Testis (tissue), 3 donors: ENCODE data around the gene YOD1. TPM values are rescaled to one million over a fixed set of nuclear protein-coding genes. Genes with fewer than 3 reads are reported as not detected.

ENCODE experiments used
- DNase-seq: peaks from one replicate; pipeline ENCODE4 v3.0.0-alpha.2; 2019
- H3K27ac ChIP-seq, 2 donors: fragments of 200-600 bp; sonication (generic); one replicate each; pipeline ENCODE4 v1.5.1; 2019
- H3K27me3 ChIP-seq: fragments of 200-600 bp; sonication (generic); one replicate; pipeline ENCODE4 v1.5.1; 2019
- H3K36me3 ChIP-seq: fragments of 200-600 bp; sonication (generic); one replicate; pipeline ENCODE4 v1.5.1; 2017; ENCODE audit warnings: low read depth; ENCODE audit errors: missing control alignments
- H3K4me1 ChIP-seq: fragments of 200-600 bp; sonication (generic); one replicate; pipeline ENCODE4 v1.5.1; 2019
- H3K4me3 ChIP-seq, 2 donors: fragments of 200-600 bp; sonication (generic); one replicate each; pipeline ENCODE4 v1.5.1; 2017 to 2019
- H3K9me3 ChIP-seq: fragments of 200-600 bp; sonication (generic); one replicate; pipeline ENCODE4 v1.5.1; 2017
- POLR2A ChIP-seq: fragments of 450-650 bp; IDR thresholded peaks from one replicate; pipeline ENCODE4 v1.6.1; 2017; ENCODE audit warnings: antibody characterized with exemption, mild to moderate bottlenecking, moderate library complexity
- WGBS, 2 donors: methylation state at CpG; one replicate each; pipeline ENCODE4 v1.1.5; 2018; 5-methylcytosine and 5-hydroxymethylcytosine counted together
- intact Hi-C: fragments of 100-400 bp; cut with DNase I; formaldehyde crosslinking; loops from one replicate; pipeline ENCODE4 v1.15.1; 2023; ENCODE audit warnings: low total_unique reads
- polyA plus RNA-seq: library from polyadenylated mRNA; stranded (reverse); fragments of 350-450 nt; fragmentation: Illumina TruSeq; extraction: RNeasy Lipid Tissue Mini Kit (QIAGEN cat#74804); gene quantifications from one replicate; pipeline ENCODE4 v1.2.3, GENCODE V29; 2014; ENCODE audit warnings: low read depth, low replicate concordance; ENCODE audit not compliant: insufficient read depth
- total RNA-seq, 2 donors: library from RNA; depleted of rRNA; stranded (reverse); fragments of >200 nt; gene quantifications; one replicate each; pipeline ENCODE4 v1.2.3, GENCODE V29; 2016
- TF ChIP-seq, protein P1 (sequence below), 3 experiments: fragments of 450-650 bp in 2 of 3; fragments of 200-600 bp in 1 of 3; sonication (generic) in 1 of 3; IDR thresholded peaks; one replicate each; pipeline ENCODE4 v1.5.1; 2016 to 2019; ENCODE audit warnings: antibody characterized with exemption in 3 of 3, mild to moderate bottlenecking in 2 of 3, moderate library complexity in 1 of 3

The YOD1 gene
- total and polyA plus RNA-seq, 3 donors from 2014 or later = 8.7 to 12.3 (median 10.9) TPM

DNA sequence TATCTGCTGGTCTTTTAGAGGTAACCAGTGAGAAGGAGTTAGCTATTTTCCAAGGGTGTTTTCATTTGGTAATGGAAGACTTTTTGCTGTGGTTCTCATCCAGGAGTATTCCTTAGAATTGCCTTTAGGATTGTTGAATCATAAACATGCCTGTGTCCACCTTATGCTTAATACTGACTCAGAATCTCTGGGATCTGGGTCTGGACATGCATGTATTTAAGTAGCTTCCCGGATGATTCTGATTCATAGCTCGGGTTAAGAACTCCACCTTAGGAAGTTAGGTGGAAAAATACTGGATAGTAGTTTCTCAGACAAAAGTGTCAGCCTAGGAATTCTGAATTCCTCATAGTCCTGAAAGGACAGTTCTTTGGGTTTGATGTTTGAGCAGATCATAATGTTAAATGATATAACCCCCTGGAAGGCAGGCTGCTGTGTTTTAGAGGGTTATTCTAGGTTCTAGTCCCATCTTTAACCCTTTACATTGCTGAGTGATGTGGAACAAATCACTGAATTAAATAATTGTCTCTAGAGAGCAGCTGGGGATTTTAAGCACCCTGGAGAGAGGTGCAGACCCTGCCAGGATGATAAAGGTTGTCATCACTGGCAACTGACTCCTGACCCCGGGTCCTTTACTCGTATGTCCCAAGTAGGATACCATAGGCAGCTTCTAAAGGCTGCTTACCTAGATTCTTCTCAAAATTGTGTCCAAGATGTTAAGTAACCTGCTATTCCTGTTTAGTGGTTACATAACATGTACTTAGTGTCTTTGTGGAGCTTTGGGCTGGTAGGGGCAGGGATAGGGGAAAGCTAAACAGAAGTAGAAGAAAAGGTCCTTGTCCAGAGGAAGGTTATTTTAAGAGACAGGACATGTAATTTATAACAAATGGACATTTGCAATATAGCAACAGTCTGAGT is 23.2 kb upstream of the YOD1 start:
- Histone ChIP-seq H3K4me1 (no peaks in the 10 kb centered on the region), H3K27me3 (no peaks in the 10 kb centered on the region), H3K9me3 (no peaks in the 10 kb centered on the region), H3K36me3 (no peaks in the 10 kb centered on the region), H3K27ac (no peak overlapping the region), H3K4me3 (no peak overlapping the region)
- WGBS, 2 donors = 80 to 81% methylated on average over 4 of the region's 4 CpGs
- TF ChIP-seq, protein P1, sequence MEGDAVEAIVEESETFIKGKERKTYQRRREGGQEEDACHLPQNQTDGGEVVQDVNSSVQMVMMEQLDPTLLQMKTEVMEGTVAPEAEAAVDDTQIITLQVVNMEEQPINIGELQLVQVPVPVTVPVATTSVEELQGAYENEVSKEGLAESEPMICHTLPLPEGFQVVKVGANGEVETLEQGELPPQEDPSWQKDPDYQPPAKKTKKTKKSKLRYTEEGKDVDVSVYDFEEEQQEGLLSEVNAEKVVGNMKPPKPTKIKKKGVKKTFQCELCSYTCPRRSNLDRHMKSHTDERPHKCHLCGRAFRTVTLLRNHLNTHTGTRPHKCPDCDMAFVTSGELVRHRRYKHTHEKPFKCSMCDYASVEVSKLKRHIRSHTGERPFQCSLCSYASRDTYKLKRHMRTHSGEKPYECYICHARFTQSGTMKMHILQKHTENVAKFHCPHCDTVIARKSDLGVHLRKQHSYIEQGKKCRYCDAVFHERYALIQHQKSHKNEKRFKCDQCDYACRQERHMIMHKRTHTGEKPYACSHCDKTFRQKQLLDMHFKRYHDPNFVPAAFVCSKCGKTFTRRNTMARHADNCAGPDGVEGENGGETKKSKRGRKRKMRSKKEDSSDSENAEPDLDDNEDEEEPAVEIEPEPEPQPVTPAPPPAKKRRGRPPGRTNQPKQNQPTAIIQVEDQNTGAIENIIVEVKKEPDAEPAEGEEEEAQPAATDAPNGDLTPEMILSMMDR (IDR thresholded peaks at IDR 0.05) = no peak
- no peak for TF ChIP-seq POLR2A
- intact Hi-C loops = no loop called here
- DNase-seq = no peak

DNA sequence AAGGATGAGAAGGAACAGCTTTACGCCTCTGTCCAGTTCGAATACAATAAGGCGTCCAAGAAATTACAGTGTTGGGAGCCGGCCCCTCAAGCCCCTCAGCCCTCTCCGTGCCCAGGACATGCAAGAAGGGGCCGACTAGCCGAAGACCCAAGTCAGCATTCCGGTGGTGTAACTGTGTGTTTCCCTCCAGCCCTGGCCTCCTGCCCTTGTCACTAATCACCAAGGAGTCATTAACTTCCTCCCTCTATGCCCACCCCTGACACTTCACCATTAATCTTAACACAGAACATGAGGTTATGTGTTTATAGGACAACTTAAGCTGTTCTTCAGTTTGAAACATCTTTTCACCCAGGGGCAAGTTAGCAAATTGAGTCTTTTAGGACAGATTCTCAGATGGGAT is 21.2 kb upstream of the YOD1 start:
- no peak overlapping the region for H3K4me3 ChIP-seq
- intact Hi-C loops = no loop called here
- WGBS, 2 donors = 76 to 90% methylated on average over 8 of the region's 8 CpGs
- H3K36me3 ChIP-seq = no peaks in the 10 kb centered on the region
- DNase-seq = no peak
- TF ChIP-seq, protein P1 (IDR thresholded peaks at IDR 0.05) = no peak
- no peak for TF ChIP-seq POLR2A
- no peaks in the 10 kb centered on the region for H3K27me3 ChIP-seq
- H3K9me3 ChIP-seq = no peaks in the 10 kb centered on the region
- H3K27ac ChIP-seq = no peak overlapping the region
- no peaks in the 10 kb centered on the region for H3K4me1 ChIP-seq

DNA sequence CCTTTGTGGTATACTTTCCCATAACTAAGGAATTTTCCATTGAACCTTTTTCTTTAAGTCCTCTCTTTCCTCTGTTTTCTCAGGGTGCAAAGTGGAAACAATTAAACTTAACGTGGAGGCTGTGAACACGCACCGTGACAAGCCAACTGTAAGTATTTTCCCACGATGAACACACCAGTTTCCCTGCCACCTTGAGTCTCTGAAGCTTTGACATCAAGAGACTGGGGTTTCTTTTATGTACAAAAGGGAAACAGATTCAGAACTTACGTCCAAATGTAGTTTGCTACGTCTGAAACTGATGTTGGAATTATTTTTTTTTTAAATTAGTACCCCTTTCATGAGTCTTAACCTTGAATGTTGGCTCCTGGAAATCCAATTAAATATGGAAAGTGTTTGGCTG is 20.4 kb upstream of the YOD1 start:
- 93 to 95% methylated on average over 6 of the region's 6 CpGs for WGBS, 2 donors
- Histone ChIP-seq H3K4me3 (no peak overlapping the region), H3K27me3 (no peaks in the 10 kb centered on the region), H3K4me1 (no peaks in the 10 kb centered on the region), H3K9me3 (no peaks in the 10 kb centered on the region), H3K27ac (no peak overlapping the region), H3K36me3 (peaks cover 4% of the 10 kb centered on the region)
- no peak for TF ChIP-seq POLR2A
- TF ChIP-seq, protein P1 (IDR thresholded peaks at IDR 0.05) = no peak
- intact Hi-C loops = no loop called here
- no peak for DNase-seq

DNA sequence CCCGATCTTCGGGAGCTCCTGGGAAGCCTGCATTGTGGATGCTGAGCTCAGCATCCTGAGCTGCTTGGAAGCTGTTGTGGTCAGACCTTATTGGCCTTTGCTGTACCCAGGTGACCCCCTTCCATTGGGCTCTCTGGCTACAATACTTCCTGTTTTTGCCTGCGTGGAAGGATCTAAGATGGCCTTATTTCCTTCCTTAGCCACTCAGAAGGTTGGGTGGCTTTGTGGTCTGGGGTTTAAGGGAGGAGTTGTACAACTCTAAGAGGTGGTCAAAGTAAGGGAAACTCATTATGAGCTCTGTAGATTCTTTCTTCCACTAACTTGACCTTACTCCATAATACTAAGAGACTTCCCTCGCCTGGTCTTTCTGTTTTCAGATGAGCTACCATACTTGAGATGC is 19.8 kb upstream of the YOD1 start:
- no peak overlapping the region for H3K27ac ChIP-seq
- WGBS, 2 donors = 91 to 95% methylated on average over 4 of the region's 4 CpGs
- intact Hi-C loops = no loop called here
- H3K4me3 ChIP-seq = no peak overlapping the region
- no peaks in the 10 kb centered on the region for H3K4me1 ChIP-seq
- peaks cover 4% of the 10 kb centered on the region for H3K36me3 ChIP-seq
- TF ChIP-seq, protein P1 (IDR thresholded peaks at IDR 0.05) = no peak
- no peak for TF ChIP-seq POLR2A
- no peak for DNase-seq
- no peaks in the 10 kb centered on the region for H3K27me3 ChIP-seq
- no peaks in the 10 kb centered on the region for H3K9me3 ChIP-seq
